HUDEP-2 (cell line): ENCODE measurements around the gene EDN1.
"Not testable (repeated sequence)": the region's sequence is repeated elsewhere in the genome, so short reads cannot be mapped to it uniquely, and the experiment has no call there.

Source experiments
- DNase-seq, 76 experiments: peaks; one replicate each; lab custom pipeline; 2025; ENCODE audit not compliant: unreplicated experiment in 76 of 76; lab: John Stamatoyannopoulos, UW

EDN1 gene

DNA sequence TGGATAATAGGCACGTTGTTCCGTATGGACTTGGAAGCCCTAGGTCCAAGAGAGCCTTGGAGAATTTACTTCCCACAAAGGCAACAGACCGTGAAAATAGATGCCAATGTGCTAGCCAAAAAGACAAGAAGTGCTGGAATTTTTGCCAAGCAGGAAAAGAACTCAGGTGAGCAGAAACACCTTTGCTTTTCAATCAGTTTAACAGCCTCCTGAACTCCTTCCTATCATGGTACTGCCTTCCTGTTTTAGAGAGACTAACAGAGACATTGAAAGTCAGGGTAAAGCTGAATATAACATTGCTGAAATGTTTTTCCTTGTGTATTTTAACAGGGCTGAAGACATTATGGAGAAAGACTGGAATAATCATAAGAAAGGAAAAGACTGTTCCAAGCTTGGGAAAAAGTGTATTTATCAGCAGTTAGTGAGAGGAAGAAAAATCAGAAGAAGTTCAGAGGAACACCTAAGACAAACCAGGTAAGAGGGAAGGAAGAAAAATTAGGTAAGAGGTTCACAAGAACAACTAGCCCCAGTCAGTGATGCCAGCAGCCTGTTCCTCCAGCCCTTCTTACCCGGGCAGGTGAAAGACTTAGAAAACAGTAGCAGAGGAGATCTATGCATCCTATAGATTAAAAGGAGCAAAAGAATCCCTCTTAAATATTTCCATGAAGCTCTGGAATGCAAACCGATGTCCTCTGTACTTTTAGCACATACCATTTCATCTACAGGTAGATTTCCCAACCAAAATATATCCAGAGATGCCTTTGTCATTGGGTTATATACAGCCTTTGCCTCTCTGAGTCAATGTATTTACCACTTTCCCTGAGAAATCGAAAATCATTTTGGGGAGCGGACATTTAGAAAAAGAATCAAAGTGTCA lies 4.0 kb downstream of the EDN1 start:
- no peak for DNase-seq

DNA sequence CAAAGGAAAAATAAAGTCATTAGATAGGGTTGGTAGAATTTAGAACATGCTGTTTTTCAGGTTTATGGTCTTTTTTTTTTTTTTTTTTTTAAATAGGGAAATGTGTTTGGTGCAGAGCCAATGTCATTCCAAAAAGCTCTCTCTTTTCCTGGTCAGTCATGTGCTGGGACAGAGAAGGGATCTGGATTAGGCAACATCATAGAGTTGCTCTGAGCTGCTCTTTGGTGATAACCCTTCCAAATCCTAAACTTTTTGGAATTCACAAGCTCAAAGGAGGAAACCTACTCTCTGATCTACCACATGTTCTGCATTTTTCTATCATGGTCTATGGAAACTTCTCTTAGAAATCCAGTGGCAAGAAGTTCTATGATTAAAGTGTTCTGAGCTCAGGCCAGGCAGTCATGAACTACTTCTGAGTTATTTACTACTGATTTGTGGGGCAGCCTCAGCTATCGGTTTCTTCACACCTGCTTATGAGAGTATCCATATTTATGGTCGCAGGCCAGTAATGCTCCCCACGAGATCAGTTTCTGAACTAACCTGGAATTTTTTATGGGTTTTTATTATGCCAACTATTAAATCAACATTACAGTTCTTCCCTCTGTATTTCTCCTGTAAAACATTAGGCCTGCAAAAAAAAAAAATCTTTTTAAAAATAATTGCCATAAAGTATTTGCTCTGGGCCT lies 4.8 kb downstream of the EDN1 start:
- no peak for DNase-seq

DNA sequence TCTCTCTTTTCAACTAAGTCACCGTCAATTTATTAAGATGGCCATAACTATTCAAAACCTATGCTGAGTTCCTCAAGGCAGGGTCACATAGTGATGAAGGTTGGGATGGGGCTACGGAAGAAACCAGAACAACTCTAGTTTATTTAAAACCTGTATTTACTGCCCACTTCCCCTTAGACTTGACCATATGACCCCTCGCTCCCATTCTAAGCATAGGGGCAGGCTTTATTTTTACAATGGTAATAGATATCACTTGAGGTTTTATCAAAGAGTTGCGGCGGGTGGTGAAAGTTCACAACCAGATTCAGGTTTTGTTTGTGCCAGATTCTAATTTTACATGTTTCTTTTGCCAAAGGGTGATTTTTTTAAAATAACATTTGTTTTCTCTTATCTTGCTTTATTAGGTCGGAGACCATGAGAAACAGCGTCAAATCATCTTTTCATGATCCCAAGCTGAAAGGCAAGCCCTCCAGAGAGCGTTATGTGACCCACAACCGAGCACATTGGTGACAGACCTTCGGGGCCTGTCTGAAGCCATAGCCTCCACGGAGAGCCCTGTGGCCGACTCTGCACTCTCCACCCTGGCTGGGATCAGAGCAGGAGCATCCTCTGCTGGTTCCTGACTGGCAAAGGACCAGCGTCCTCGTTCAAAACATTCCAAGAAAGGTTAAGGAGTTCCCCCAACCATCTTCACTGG lies 5.5 kb downstream of the EDN1 start:
- no peak for DNase-seq

DNA sequence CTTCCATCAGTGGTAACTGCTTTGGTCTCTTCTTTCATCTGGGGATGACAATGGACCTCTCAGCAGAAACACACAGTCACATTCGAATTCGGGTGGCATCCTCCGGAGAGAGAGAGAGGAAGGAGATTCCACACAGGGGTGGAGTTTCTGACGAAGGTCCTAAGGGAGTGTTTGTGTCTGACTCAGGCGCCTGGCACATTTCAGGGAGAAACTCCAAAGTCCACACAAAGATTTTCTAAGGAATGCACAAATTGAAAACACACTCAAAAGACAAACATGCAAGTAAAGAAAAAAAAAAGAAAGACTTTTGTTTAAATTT lies 6.1 kb downstream of the EDN1 start:
- no peak for DNase-seq

DNA sequence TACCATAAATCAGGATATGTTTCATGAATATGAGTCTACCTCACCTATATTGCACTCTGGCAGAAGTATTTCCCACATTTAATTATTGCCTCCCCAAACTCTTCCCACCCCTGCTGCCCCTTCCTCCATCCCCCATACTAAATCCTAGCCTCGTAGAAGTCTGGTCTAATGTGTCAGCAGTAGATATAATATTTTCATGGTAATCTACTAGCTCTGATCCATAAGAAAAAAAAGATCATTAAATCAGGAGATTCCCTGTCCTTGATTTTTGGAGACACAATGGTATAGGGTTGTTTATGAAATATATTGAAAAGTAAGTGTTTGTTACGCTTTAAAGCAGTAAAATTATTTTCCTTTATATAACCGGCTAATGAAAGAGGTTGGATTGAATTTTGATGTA lies 6.4 kb downstream of the EDN1 start:
- no peak for DNase-seq

DNA sequence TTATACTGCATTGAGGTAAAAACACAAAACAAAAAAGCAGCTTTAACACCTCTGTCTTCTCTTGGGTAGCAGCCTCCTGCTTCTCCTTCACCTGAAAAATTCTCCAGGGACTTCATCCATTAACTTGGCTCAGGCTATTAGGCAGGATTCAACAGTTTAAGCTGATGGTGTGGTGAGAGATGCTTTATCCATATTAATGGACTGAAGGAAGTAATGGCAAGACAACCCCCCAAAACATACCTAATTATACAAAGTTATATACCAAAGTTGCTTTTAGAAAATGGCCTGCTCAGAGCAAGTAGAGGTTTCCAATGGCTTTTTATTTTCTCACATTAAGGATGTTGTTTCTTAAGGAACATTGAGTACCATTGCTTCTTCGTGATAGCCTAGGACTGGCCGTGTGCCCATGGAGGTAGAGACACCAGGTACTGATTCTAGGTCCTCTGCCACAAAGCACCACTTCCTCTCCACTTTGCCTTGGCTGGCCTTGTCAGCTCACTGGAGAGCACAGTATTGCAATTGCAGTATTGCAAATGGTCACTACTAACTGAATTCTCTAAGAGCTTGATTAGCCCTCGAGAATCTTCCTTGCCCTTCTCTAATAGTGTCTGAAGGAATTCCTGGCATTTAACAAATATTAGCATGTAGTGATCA lies 7.3 kb downstream of the EDN1 start:
- no peak for DNase-seq

DNA sequence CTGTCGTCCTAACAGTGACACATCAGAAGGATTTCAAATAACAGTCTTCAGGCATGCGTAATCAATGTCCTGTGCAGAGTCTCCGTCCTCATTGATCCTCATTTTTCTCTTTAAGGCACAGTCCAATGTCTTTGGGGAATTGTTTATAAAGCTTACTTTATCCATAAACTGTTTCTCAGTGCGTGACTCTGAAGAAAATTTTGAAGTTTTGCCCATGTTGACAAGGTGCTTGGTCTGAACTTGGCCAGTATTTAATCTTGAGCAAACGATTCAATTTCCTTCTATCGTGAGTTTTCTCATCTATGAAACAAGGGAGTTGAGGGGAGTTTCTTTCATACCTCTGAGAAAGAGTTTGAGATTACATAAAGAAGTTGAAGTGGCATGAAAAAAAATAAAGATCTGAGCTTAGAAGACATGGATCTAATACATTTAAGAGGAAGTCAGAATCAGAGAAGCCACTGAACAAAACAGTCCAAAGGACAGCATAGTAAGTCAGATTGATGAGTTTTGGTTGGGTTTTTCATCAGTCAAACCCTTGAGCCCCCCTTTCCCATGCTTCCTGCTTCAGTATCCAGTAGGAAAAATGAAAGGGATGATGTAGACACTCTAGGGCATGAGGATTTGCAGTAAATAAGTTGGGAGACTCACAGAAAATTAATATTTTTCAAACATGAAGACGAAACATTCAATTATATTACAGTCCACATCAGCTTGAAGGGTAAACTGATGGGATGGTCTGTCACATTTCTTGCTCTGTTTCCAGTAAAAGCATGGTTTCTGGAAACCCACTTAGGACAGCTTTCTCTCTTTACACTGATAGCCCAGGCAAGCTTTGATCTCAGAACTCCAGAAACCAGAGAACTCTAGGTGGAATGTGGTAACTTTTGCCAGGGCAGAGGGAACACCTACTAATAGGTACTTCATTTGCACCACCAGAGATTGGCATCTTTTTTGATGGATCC lies 8.1 kb downstream of the EDN1 start:
- DNase-seq: no peak

DNA sequence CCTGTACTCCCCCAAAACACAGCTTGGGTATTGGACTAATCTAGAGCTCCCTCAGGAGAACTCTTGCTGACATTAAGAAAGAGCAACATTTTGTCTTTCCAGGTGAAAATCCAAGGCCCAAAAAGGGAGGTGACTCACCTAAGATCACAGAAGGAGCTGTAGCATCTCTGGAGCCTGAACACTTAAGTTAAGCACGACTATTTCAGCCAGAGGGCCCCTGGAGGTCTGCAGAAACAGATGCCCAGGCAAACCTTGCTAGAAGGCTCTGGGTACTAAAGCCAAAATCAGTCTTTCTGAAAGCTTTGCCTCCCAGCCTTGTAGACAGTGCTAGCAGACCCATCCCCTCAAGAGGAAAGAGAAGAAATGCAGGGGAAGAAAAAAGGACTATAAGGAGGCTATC lies 8.8 kb downstream of the EDN1 start:
- no peak for DNase-seq

DNA sequence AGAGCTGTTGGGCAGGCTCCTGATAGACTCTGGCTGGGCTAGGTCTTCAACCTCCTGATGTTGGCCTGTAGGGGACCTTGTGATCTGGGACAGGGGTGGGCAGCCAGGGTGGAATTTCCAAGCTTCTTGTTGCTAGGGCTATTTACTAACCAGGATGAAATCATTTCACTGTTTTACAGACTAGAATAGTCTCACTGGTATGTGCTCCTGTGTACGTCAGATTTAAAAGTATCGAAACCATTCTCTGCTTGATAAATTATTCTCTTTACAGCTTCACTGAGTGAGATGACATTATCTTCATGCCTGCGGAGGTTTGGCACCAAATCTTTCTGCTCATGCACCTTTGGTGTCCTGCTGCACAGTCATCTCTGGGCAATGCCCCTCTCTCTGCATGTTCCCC lies 10.9 kb downstream of the EDN1 start:
- DNase-seq: no peak

DNA sequence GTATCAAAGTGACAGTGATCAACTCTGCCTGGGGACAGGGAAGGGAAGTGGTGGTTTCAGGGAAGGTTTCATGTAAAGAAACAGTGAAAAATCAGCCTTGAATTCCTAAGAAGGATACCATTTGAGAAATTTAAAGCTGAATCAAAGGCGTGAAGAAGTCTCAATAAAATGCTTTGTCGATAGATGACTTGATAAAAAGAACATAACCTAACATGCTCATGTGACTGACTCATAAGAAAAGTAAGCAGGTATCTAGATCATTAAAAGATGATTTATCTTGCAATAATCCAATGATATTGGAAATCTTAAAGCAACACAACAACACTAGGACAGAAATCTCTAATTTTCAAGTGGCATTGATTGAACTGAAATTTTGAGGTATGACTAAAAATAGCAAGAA lies 14.3 kb downstream of the EDN1 start:
- DNase-seq: no peak

DNA sequence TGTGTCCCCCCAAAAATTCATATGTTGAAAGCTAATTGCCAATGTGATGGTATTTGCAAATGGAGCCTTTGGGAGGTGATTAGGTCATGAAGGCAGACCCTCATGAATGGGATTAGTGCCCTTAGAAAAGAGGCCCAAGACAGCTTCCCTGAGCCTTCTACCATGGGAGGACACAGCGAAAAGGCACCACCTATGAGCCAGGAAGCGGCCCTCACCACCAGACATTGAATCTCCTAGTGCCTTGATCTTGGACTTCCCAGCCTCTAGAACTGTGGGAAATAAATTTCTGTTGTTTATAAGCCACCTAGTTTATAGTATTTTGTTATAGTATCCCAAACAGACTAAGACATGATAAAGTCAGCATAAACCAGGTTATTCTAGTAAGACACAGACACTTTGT lies 18.9 kb downstream of the EDN1 start:
- DNase-seq: no peak

DNA sequence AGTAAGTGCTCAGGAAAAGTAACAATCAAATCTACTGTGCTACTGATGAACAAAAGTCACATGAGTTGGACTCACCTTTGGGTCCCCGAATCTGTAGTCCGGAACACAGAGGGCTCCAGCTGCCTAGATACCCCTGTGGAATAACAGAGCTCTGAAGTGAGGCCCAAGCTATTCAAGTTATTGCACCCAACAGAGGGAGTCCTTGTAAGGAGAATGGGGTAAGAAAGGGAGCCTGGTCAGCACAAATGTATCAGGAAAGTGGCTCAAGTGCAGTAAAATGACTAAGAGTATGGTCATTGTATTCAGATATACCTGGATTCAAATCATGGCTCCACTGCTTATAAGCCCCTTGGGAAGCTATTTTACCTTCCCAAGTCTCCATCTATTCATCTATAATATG lies 20.9 kb downstream of the EDN1 start:
- no peak for DNase-seq

DNA sequence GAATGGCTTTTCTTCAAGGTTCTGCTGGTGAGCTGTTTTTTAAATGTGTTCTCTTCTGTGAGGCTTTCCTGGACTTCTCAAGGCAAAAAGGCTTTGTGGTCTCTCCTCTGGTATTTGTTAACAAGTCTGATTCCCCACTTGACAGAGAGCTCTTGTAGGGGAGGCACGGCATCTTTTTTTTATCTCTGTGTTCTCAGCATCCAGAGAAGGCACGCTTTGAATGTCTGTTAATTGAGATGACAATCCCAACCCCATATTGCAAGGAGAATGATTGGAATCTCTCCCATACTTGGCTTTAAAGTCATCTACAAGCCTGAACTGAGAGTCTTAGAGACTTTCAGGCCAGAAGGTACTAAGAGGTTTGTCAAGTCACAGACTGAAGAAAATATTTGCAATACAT lies 22.6 kb downstream of the EDN1 start:
- DNase-seq: no peak

DNA sequence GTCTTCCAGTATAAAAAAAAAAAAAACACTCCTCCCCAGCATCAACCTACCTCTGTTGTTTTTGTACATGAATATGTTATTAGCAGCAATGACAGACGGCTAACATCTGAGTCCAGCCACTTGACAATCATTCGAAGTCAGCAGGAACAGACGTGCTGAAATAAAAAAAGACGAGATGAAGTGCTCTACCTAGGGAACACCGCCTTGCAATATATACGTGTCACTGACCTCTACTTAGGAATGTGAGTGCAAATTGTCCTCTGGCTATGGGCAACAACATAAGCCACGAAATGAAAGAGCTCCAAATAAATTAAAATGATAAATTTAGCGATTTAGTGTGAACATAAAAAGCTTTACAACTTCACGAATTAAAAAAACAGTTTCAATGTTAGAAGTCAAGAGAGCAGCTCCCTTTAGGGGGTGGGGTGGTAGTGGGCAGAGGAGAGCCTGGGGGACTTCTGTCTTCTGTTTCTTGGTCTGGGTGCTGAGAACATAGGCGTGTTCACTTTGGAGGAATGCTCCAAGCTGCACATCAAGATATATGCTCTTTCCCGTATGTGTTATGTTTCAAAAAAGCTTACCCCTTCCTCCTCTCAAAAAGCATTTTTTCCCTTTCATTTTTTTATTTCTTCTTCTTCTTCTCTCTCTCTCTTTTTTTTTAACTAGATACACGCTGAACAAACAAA lies 23.3 kb downstream of the EDN1 start:
- DNase-seq: no peak

DNA sequence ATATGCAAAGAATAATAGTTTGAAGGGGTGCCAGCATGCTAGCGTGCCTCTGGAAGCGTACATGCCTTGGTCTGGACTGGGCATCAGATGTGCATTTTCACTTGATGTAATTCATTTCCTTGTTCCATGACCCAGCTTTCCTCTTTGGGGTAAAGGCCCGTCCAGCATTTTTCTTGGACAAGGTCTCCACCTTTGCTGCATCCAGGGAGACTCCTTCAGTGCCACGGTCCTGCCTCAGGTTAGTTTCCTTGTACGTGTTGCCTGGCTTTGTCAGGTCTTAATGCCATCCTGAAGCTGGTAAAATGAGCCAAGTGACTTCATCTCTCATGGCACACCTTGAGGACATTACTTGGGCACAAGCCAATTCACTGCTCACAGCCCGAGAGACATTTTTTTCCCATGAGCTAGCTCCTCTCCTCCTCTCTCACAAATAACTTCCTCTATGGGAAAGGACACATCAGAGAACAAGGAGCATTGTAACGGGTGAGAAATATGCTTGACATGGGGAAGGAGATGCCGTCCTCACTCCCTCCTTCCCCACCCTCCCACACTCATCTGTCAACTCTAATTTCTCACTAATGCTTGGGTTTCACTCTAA lies 23.9 kb downstream of the EDN1 start:
- no peak for DNase-seq

DNA sequence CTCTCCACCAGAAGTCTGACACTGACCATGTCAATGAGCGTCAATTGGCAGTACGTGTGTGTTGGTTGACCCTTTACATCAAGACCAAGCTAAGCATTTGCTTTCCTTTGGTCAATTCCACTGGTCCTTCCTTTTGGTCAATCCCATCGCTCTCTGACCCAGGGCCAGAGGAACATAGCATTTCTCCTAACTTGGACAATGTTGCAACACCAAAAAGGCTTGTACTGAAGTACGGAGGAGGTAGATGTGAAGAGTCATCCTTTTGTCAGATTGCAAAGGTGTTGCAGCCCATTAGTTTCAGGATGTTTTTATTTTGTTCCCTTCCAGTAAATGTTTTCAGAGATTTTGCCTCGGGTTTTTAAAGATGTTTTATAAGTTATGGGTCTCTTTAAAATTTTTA lies 24.6 kb downstream of the EDN1 start:
- DNase-seq: no peak

DNA sequence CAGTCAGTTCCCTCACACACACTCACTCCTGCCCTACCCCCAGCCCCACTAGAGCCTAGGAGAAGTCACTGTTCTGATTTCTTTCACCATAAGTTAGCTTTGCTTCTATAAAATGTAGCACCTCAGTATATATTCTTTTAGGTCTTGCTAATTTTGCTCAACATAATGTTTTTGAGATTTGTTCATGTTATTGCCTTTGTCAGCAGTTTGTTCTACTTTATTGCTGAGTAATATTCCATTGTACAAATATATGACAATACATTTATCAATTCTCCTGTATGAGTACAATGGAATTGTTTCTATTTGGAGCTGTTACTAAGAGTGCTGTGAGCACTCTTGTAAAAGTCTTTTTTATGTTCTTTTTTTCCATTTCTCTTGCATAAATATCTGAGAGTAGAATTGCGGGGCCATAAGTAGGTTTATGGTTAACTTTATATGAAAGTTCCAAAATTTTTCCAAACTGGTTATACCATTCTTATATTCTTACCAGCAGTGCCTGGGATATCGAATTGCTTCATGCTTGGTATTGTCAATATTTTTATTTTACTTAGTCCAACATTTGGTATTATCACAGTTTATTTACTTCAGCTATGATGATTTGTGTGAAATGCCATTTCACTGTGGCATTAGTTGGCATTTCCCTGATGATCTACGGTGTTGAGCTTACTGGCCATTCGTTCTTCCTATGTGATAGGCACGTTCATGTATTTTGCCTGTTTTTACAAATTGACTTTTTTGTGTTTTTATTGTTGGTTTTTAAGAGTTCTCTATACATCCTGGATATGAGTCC lies 25.3 kb downstream of the EDN1 start:
- no peak for DNase-seq

DNA sequence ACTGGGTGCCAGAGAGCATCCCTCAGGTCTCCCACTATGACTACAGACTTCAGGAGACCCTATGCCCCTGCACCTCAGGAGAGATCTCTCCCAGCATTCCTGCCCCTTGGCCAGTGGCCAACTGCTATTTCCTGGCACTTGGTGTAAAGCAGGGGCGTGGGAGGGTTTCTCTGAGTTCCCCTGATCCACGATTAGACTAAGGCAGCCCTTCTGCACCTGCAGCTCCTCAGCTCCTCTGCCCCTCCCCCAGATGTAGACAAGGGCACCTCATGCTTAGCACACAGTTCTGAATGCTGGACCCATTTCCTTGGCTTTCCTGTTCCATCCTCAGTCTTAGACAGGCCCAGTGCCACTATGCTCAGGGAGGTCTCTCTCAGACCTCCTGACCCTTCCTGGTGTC lies 28.6 kb downstream of the EDN1 start:
- no peak for DNase-seq

DNA sequence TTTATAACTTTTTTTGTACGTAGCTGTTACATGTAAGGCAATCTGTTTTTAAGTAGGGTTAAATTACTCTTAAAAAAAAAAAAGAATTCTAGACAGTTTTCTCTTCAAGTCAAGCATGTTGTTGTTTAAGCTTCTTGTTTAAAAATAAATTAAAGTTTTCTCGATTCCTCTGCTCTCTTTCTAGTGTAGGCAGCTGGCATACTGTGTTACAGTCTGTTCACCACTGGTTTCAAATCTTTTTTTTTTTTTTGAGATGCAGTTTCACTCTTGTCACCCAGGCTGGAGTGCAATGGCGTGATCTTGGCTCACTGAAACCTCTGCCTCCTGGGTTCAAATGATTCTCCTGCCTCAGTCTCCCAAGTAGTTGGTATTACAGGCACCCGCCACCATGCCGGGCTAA lies 29.9 kb downstream of the EDN1 start:
- DNase-seq: not testable (repeated sequence)
